PFSK-1 (cell line): ENCODE data around the gene DENND2D.

Experiments used
- FOXP2 ChIP-seq: optimal IDR thresholded peaks from 2 replicates; pipeline ENCODE3; 2011; ENCODE audit warnings: borderline replicate concordance, control low read depth, inconsistent platforms; ENCODE audit not compliant: insufficient read depth; ENCODE audit errors: extremely low read length, extremely low read depth
- POLR2AphosphoS5 ChIP-seq: IDR thresholded peaks from 2 replicates; pipeline ENCODE4 v1.6.1; 2012; ENCODE audit warnings: low read depth, mild to moderate bottlenecking, control low read depth, low read length, moderate library complexity
- SIN3A ChIP-seq: IDR thresholded peaks from 2 replicates; pipeline ENCODE4 v1.6.1; 2012; ENCODE audit warnings: mild to moderate bottlenecking, low read length, moderate library complexity, borderline replicate concordance; ENCODE audit not compliant: insufficient read depth
- TAF1 ChIP-seq: IDR thresholded peaks from 2 replicates; pipeline ENCODE4 v1.6.1; 2012; ENCODE audit warnings: low read length, control low read depth, borderline replicate concordance; ENCODE audit not compliant: insufficient read depth
- TF ChIP-seq, protein P1 (sequence below), 2 experiments: IDR thresholded peaks; 2 replicates each; pipeline versions ENCODE4 v1.6.1 to v1.8.0; 2011 to 2012; ENCODE audit warnings: low read depth in 2 of 2, low read length in 2 of 2, control low read depth in 1 of 2, inconsistent platforms in 1 of 2, mild to moderate bottlenecking in 1 of 2, moderate library complexity in 1 of 2; ENCODE audit not compliant: insufficient read depth in 1 of 2

Gene DENND2D

GRCh38 chr1:111220302-111220890 is 19.9 kb upstream of the DENND2D start:
- no peak for TF ChIP-seq POLR2AphosphoS5
- no peak for TF ChIP-seq TAF1
- no peak for TF ChIP-seq FOXP2
- no peak for TF ChIP-seq SIN3A

GRCh38 chr1:111219557-111220286 is 19.3 kb upstream of the DENND2D start:
- no peak for TF ChIP-seq FOXP2
- no peak for TF ChIP-seq TAF1
- no peak for TF ChIP-seq POLR2AphosphoS5
- TF ChIP-seq, protein P1, sequence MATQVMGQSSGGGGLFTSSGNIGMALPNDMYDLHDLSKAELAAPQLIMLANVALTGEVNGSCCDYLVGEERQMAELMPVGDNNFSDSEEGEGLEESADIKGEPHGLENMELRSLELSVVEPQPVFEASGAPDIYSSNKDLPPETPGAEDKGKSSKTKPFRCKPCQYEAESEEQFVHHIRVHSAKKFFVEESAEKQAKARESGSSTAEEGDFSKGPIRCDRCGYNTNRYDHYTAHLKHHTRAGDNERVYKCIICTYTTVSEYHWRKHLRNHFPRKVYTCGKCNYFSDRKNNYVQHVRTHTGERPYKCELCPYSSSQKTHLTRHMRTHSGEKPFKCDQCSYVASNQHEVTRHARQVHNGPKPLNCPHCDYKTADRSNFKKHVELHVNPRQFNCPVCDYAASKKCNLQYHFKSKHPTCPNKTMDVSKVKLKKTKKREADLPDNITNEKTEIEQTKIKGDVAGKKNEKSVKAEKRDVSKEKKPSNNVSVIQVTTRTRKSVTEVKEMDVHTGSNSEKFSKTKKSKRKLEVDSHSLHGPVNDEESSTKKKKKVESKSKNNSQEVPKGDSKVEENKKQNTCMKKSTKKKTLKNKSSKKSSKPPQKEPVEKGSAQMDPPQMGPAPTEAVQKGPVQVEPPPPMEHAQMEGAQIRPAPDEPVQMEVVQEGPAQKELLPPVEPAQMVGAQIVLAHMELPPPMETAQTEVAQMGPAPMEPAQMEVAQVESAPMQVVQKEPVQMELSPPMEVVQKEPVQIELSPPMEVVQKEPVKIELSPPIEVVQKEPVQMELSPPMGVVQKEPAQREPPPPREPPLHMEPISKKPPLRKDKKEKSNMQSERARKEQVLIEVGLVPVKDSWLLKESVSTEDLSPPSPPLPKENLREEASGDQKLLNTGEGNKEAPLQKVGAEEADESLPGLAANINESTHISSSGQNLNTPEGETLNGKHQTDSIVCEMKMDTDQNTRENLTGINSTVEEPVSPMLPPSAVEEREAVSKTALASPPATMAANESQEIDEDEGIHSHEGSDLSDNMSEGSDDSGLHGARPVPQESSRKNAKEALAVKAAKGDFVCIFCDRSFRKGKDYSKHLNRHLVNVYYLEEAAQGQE (IDR thresholded peaks at IDR 0.05; ENCODE audit: insufficient read depth in 1 of 2, low read depth in 2 of 2, low read length in 2 of 2), result no peak

DNA sequence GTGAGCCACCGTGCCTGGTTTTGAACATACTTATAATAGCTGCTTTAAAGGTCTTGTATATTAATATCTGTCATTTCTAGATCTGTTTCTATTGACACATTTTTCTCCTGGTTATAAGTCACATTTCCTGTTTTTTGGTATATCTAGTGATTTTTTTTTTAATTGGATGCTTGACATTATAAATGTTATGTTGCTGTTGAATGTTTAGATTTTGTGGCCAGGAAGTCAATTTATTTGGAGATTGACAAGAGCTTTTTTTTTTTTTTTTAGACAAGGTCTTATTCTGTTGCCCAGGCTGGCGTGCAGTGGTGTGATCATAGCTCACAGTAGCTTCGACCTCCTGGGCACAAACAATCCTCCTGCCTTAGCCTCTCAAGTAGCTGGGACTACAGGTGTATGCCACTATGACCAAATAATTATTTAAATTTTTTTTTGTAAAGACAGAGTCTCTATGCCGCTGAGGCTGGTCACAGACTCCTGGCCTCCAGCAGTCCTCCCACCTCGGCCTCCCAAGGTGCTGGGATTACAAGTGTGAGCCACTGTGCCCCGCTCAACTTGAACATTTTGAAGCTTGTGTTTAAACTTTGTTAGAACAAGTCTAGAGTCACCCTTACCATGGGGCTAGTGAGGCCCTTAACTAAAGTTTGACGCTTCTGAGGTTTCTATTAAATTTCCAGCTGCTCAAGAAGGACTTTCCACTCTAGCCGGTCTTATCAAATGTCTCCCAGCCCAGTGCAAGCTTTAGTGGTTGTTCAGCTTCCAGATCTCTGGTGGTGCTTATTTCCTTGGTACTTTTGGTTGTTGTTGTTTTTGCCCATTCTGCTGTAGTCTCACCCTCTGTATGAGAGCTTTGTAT is 18.5 kb upstream of the DENND2D start:
- no peak for TF ChIP-seq SIN3A
- TF ChIP-seq, protein P1 (IDR thresholded peaks at IDR 0.05; ENCODE audit: insufficient read depth in 1 of 2, low read depth in 2 of 2, low read length in 2 of 2), result no peak

DNA sequence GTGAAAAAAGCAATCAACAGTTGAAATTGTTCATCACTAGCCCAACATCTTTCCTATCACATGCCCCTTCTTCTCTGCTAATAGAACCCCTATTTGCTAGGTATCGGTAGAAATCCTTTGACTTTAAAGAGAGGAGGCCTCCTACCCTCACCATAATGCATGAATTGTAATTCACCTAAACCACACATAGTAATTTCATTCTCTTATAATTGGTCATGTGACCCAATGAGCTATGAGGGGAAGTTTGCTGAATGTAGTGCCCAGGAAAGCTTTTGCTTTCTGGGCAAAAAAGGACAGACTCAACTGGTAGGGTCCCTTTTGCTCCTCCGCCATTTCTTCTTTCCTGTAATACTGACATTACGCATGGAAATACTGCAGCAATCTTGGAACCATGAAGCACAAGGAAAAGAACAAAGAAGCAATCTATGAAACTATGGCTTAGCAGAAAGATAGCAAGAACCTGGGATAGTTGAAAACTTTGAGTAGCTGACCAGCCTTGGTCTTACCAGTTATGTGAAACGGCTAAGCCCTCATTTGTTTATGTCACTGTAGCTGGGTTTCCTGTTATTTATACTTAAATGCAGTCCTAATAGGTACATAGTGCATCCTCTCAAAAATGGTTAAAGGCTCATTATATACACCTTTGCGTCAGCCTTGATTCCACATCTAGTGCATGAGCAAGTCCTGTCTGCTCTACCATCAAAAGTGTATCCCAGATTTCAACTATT is 16.9 kb upstream of the DENND2D start:
- no peak for TF ChIP-seq FOXP2
- no peak for TF ChIP-seq TAF1
- no peak for TF ChIP-seq POLR2AphosphoS5
- TF ChIP-seq SIN3A, result no peak
- TF ChIP-seq, protein P1 (IDR thresholded peaks at IDR 0.05; ENCODE audit: insufficient read depth in 1 of 2, low read depth in 2 of 2, low read length in 2 of 2), result no peak

DNA sequence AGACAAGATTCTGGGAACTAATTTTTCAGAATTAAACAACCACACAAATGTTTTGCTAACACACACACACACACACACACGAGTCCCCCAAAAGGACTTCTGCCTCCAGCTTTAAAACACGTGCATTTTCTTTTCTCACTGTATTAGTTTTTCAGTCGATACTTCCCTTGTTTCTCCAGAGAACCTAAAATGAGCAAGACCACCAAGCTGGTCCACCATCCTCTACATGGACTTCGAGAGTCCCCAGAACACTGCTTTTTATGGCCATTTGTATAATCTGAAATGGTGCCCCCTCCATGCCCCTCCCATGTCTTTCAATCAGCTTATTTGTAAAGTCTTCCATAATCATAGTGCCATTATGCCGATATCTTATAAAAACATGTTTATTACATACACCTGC is 16.3 kb upstream of the DENND2D start:
- TF ChIP-seq, protein P1 (IDR thresholded peaks at IDR 0.05; ENCODE audit: insufficient read depth in 1 of 2, low read depth in 2 of 2, low read length in 2 of 2), result no peak
- TF ChIP-seq SIN3A (no peak), FOXP2 (no peak), POLR2AphosphoS5 (no peak), TAF1 (no peak)
